Loucy (cell line): ENCODE measurements around the gene PRMT1.

Source experiments
- H2AFZ ChIP-seq: fragments of 200-600 bp; sonication (generic); 2 replicates; pipeline ENCODE4 v1.6.0; 2016; ENCODE audit warnings: antibody characterized with exemption, mild to moderate bottlenecking, low read length, moderate library complexity
- H3F3A ChIP-seq: fragments of 200-600 bp; 2 replicates; pipeline ENCODE4 v1.6.0; 2016; ENCODE audit warnings: antibody characterized with exemption, low read depth, mild to moderate bottlenecking
- H3K27me3 ChIP-seq: fragments of 200-600 bp; sonication (generic); 2 replicates; pipeline ENCODE4 v1.6.1; 2014; ENCODE audit warnings: low read length, mild to moderate bottlenecking; ENCODE audit not compliant: insufficient read depth, poor library complexity, severe bottlenecking
- H3K36me3 ChIP-seq: fragments of 200-600 bp; sonication (generic); 2 replicates; pipeline ENCODE4 v1.6.1; 2016; ENCODE audit warnings: low read length; ENCODE audit not compliant: insufficient read depth
- H3K4me1 ChIP-seq: fragments of 200-600 bp; sonication (generic); 2 replicates; pipeline ENCODE4 v1.5.1; 2014; ENCODE audit warnings: low read length, mild to moderate bottlenecking; ENCODE audit not compliant: insufficient read depth, poor library complexity, severe bottlenecking
- H3K4me2 ChIP-seq: fragments of 200-600 bp; sonication (generic); 2 replicates; pipeline ENCODE4 v1.6.0; 2014; ENCODE audit warnings: antibody characterized with exemption, low read length, low read depth, mild to moderate bottlenecking; ENCODE audit not compliant: poor library complexity, severe bottlenecking
- H3K4me3 ChIP-seq: fragments of 200-600 bp; sonication (generic); 2 replicates; pipeline ENCODE4 v1.5.1; 2014; ENCODE audit warnings: low read length, mild to moderate bottlenecking, mixed read lengths; ENCODE audit not compliant: poor library complexity, severe bottlenecking
- H3K79me2 ChIP-seq: fragments of 200-600 bp; sonication (generic); 2 replicates; pipeline ENCODE4 v1.6.1; 2014; ENCODE audit warnings: low read length; ENCODE audit not compliant: insufficient read depth
- H3K9ac ChIP-seq: fragments of 200-600 bp; sonication (generic); 2 replicates; pipeline ENCODE4 v1.6.0; 2014; ENCODE audit warnings: mild to moderate bottlenecking, low read depth, low read length, moderate library complexity; ENCODE audit not compliant: poor library complexity, severe bottlenecking
- H3K9me2 ChIP-seq: fragments of 200-600 bp; sonication (generic); replicated peaks from 2 replicates; pipeline ENCODE4 v1.6.1; 2016; ENCODE audit warnings: low read depth, low read length, mixed read lengths
- H3K9me3 ChIP-seq: fragments of 200-600 bp; sonication (generic); 2 replicates; pipeline ENCODE4 v1.6.1; 2014; ENCODE audit warnings: mild to moderate bottlenecking, antibody characterized with exemption, low read length, low read depth; ENCODE audit not compliant: insufficient read depth
- H4K20me1 ChIP-seq: fragments of 200-600 bp; sonication (generic); 2 replicates; pipeline ENCODE4 v1.6.0; 2014; ENCODE audit warnings: antibody characterized with exemption, low read length, mild to moderate bottlenecking; ENCODE audit not compliant: insufficient read depth, poor library complexity, severe bottlenecking
- EZH2phosphoT487 ChIP-seq: fragments of 200-600 bp; IDR thresholded peaks from 2 replicates; pipeline ENCODE4 v1.6.1; 2018; ENCODE audit warnings: antibody characterized with exemption, mild to moderate bottlenecking, moderate library complexity, borderline replicate concordance
- TF ChIP-seq, protein P1 (sequence below): fragments of 200-600 bp; sonication (generic); conservative IDR thresholded peaks from 2 replicates; pipeline ENCODE4 v1.5.1; 2014; ENCODE audit warnings: mild to moderate bottlenecking, antibody characterized with exemption, low read length

Gene PRMT1

DNA sequence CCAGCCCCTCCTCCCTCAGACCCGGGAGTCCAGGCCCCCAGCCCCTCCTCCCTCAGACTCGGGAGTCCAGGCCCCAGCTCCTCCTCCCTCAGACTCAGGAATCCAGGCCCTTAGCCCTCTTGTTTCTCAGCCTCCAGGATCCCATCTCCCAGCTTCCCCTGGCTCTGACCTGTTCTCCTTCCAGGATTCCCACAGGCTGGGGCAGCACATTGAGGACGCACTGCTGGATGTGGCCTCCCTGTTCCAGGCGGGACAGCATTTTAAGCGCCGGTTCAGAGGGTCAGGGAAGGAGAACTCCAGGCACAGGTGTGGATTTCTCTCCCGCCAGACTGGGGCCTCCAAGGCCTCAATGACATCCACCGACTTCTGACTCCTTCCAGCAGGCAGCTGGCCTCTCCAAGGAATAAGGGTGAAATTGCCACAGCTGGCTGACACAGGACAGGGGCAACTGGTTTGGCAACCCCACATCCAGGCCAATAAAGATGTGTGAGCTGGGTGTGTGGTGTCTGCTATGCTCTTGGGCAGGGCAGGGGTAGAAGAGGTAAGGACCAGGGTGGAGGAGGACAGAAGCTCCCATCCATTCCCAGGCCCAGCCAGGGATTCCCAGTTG lies 36.3 kb downstream of the PRMT1 start:
- Histone ChIP-seq H3K27me3 (no peaks in the 10 kb centered on the region), H3K9ac (no peak overlapping the region), H3K4me2 (no peak overlapping the region), H3K4me3 (no peak overlapping the region), H2AFZ (no peak overlapping the region), H3K9me3 (no peaks in the 10 kb centered on the region), H3K4me1 (no peaks in the 10 kb centered on the region), H3K36me3 (no peaks in the 10 kb centered on the region), H3F3A (no peaks in the 10 kb centered on the region), H3K9me2 (no peaks in the 10 kb centered on the region), H3K79me2 (no peaks in the 10 kb centered on the region), H4K20me1 (no peaks in the 10 kb centered on the region)
- TF ChIP-seq, protein P1, sequence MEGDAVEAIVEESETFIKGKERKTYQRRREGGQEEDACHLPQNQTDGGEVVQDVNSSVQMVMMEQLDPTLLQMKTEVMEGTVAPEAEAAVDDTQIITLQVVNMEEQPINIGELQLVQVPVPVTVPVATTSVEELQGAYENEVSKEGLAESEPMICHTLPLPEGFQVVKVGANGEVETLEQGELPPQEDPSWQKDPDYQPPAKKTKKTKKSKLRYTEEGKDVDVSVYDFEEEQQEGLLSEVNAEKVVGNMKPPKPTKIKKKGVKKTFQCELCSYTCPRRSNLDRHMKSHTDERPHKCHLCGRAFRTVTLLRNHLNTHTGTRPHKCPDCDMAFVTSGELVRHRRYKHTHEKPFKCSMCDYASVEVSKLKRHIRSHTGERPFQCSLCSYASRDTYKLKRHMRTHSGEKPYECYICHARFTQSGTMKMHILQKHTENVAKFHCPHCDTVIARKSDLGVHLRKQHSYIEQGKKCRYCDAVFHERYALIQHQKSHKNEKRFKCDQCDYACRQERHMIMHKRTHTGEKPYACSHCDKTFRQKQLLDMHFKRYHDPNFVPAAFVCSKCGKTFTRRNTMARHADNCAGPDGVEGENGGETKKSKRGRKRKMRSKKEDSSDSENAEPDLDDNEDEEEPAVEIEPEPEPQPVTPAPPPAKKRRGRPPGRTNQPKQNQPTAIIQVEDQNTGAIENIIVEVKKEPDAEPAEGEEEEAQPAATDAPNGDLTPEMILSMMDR, result no peak
- no peak for TF ChIP-seq EZH2phosphoT487

DNA sequence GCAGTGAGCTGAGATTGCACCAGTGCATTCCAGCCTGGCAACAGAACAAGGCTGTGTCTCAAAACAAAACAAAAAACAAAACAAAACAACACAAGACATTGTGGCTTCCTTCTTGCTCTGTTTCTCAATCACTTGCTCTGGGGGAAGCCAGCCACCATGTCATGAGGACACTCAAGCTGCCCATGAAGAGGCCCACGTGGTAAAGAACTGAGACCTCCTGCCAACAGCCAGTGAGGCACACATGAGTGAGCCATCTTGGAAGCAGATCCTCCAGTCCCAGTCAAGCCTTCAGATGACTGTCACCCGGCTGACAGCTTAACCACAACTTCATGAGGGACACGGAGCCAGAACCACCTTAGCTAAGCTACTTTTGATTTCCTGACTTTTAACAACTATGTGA lies 39.1 kb downstream of the PRMT1 start:
- H2AFZ ChIP-seq, result peak overlapping the region; percentile 9; the same call in 1 of the 2 replicates
- no peak overlapping the region for H3K4me2 ChIP-seq
- no peaks in the 10 kb centered on the region for H3K4me1 ChIP-seq
- H3K9me2 ChIP-seq, result no peaks in the 10 kb centered on the region
- H3K36me3 ChIP-seq, result no peaks in the 10 kb centered on the region
- no peaks in the 10 kb centered on the region for H4K20me1 ChIP-seq
- no peaks in the 10 kb centered on the region for H3F3A ChIP-seq
- H3K4me3 ChIP-seq, result no peak overlapping the region
- H3K27me3 ChIP-seq, result no peaks in the 10 kb centered on the region
- H3K9me3 ChIP-seq, result no peaks in the 10 kb centered on the region
- no peak overlapping the region for H3K9ac ChIP-seq
- no peaks in the 10 kb centered on the region for H3K79me2 ChIP-seq
- no peak for TF ChIP-seq EZH2phosphoT487
- TF ChIP-seq, protein P1, result no peak

DNA sequence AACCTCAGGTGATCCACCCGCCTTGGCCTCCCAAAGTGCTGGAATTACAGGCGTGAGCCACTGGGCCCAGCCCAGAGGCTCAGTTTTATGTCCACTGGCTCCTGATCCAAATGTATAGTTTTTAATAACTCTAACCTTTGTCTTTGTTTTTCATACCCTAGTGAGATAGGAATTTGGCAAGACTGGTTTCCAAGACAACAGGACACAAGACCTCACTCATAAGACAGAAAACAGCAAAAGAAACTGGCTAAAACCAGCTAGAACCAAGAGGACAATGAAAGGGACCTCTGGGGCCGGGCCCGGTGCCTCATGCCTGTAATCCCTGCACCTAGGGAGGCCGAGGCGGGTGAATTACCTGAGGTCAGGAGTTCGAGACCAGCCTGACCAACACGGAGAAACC lies 41.4 kb downstream of the PRMT1 start:
- H3K36me3 ChIP-seq, result no peaks in the 10 kb centered on the region
- no peak overlapping the region for H3K4me2 ChIP-seq
- no peak overlapping the region for H3K9ac ChIP-seq
- no peaks in the 10 kb centered on the region for H3K9me2 ChIP-seq
- no peaks in the 10 kb centered on the region for H3K27me3 ChIP-seq
- no peaks in the 10 kb centered on the region for H3K9me3 ChIP-seq
- no peaks in the 10 kb centered on the region for H3F3A ChIP-seq
- H2AFZ ChIP-seq, result no peak overlapping the region
- H3K4me3 ChIP-seq, result no peak overlapping the region
- TF ChIP-seq, protein P1, result no peak
- TF ChIP-seq EZH2phosphoT487, result no peak
- H4K20me1 ChIP-seq, result no peaks in the 10 kb centered on the region
- H3K79me2 ChIP-seq, result no peaks in the 10 kb centered on the region
- H3K4me1 ChIP-seq, result no peaks in the 10 kb centered on the region
